Mesendoderm (in vitro differentiated cells): ENCODE measurements around the gene C17orf113.
"Not testable (repeated sequence)": the region's sequence is repeated elsewhere in the genome, so short reads cannot be mapped to it uniquely, and the experiment has no call there.

Source experiments
- DNase-seq: peaks from one replicate; pipeline ENCODE4 v3.0.0; 2013
- H2AK5ac ChIP-seq: 2 replicates; pipeline ENCODE4 v1.6.1; 2013; ENCODE audit warnings: low read length, inconsistent platforms
- H2BK120ac ChIP-seq: 2 replicates; pipeline ENCODE4 v1.6.1; 2013; ENCODE audit warnings: low read depth, mild to moderate bottlenecking, low read length, moderate library complexity, mixed read lengths
- H2BK15ac ChIP-seq: replicated peaks from 2 replicates; pipeline ENCODE4 v1.6.1; 2013; ENCODE audit warnings: low read depth, mild to moderate bottlenecking, moderate library complexity
- H2BK5ac ChIP-seq: 2 replicates; pipeline ENCODE4 v1.6.1; 2013; ENCODE audit warnings: low read length, inconsistent platforms
- H3K18ac ChIP-seq: 2 replicates; pipeline ENCODE4 v1.6.1; 2013; ENCODE audit warnings: mild to moderate bottlenecking, low read length, mixed read lengths
- H3K23ac ChIP-seq: one replicate; pipeline ENCODE4 v1.6.1; 2013; ENCODE audit warnings: low read length
- H3K27ac ChIP-seq: 2 replicates; pipeline ENCODE4 v1.5.1; 2013; ENCODE audit warnings: low read depth, mild to moderate bottlenecking, inconsistent platforms, low read length, moderate library complexity
- H3K27me3 ChIP-seq: 2 replicates; pipeline ENCODE4 v1.6.1; 2013; ENCODE audit warnings: low read length, control low read depth, mild to moderate bottlenecking, inconsistent platforms; ENCODE audit not compliant: insufficient read depth, poor library complexity
- H3K36me3 ChIP-seq: 2 replicates; pipeline ENCODE4 v1.6.1; 2013; ENCODE audit warnings: low read length, inconsistent platforms; ENCODE audit not compliant: control insufficient read depth, insufficient read depth
- H3K4ac ChIP-seq: one replicate; pipeline ENCODE4 v1.6.1; 2013; ENCODE audit warnings: low read depth, mild to moderate bottlenecking, low read length, moderate library complexity
- H3K4me1 ChIP-seq: 2 replicates; pipeline ENCODE4 v1.6.1; 2013; ENCODE audit warnings: low read depth, low read length, inconsistent platforms; ENCODE audit not compliant: control insufficient read depth
- H3K4me2 ChIP-seq: 2 replicates; pipeline ENCODE4 v1.6.1; 2013; ENCODE audit warnings: low read length
- H3K4me3 ChIP-seq: 2 replicates; pipeline ENCODE4 v1.5.1; 2013; ENCODE audit warnings: mild to moderate bottlenecking, low read length
- H3K56ac ChIP-seq: one replicate; pipeline ENCODE4 v1.6.1; 2013; ENCODE audit warnings: low read length
- H3K79me1 ChIP-seq: 2 replicates; pipeline ENCODE4 v1.6.1; 2013; ENCODE audit warnings: low read length, inconsistent platforms
- H3K79me2 ChIP-seq: 2 replicates; pipeline ENCODE4 v1.6.1; 2013; ENCODE audit warnings: mild to moderate bottlenecking, low read length; ENCODE audit not compliant: control insufficient read depth, insufficient read depth
- H3K9ac ChIP-seq: 2 replicates; pipeline ENCODE4 v1.6.1; 2013; ENCODE audit warnings: low read length, inconsistent platforms
- H4K5ac ChIP-seq: one replicate; pipeline ENCODE4 v1.6.1; 2013; ENCODE audit warnings: low read length
- H4K8ac ChIP-seq: one replicate; pipeline ENCODE4 v1.6.1; 2013; ENCODE audit warnings: low read depth, mild to moderate bottlenecking, control low read depth, low read length, moderate library complexity
- WGBS: extraction: QIAGEN DNeasy Blood & Tissue Kit; methylation state at CpG from one replicate; pipeline ENCODE4 v1.1.7; 2013; ENCODE audit warnings: low lambda C conversion rate, missing lambda C conversion rate; ENCODE audit not compliant: insufficient coverage; ENCODE audit errors: extremely low coverage; 5-methylcytosine and 5-hydroxymethylcytosine counted together

C17orf113 gene

GRCh38 chr17:42018339-42018738 is 32.1 kb downstream of the C17orf113 start:
- Histone ChIP-seq H3K18ac (no peak overlapping the region), H3K27me3 (no peaks in the 10 kb centered on the region), H2BK15ac (no peak overlapping the region), H3K56ac (peak overlapping the region; percentile 93), H3K4me2 (peak overlapping the region; percentile 85), H3K79me2 (peaks cover 45% of the 10 kb centered on the region), H4K5ac (no peak overlapping the region), H3K4me1 (peaks cover 7% of the 10 kb centered on the region), H3K36me3 (peaks cover 2% of the 10 kb centered on the region), H3K4me3 (peak overlapping the region; percentile 58), H4K8ac (no peak overlapping the region), H3K9ac (peak overlapping the region; percentile 88), H3K27ac (no peak overlapping the region), H3K79me1 (peaks cover 12% of the 10 kb centered on the region), H2BK120ac (no peak overlapping the region), H2BK5ac (no peak overlapping the region), H3K4ac (no peak overlapping the region), H2AK5ac (no peak overlapping the region), H3K23ac (no peak overlapping the region)
- DNase-seq: peak; percentile 73
- WGBS: no CpG with 5 or more reads among the region's 3 CpGs

GRCh38 chr17:42017866-42018200 is 32.6 kb downstream of the C17orf113 start:
- peak overlapping the region; percentile 78 for H3K18ac ChIP-seq
- H3K27ac ChIP-seq: peak overlapping the region; percentile 91
- H4K5ac ChIP-seq: peak overlapping the region; percentile 81
- no CpG with 5 or more reads among the region's 11 CpGs for WGBS
- H3K4ac ChIP-seq: peak overlapping the region; percentile 81
- peak overlapping the region; percentile 93 for H3K56ac ChIP-seq
- H3K4me3 ChIP-seq: peak overlapping the region; percentile 58
- peaks cover 2% of the 10 kb centered on the region for H3K36me3 ChIP-seq
- peaks cover 12% of the 10 kb centered on the region for H3K79me1 ChIP-seq
- H3K9ac ChIP-seq: peak overlapping the region; percentile 88
- H3K23ac ChIP-seq: no peak overlapping the region
- H3K4me1 ChIP-seq: peaks cover 9% of the 10 kb centered on the region
- H3K27me3 ChIP-seq: no peaks in the 10 kb centered on the region
- H2BK5ac ChIP-seq: peak overlapping the region; percentile 60
- peaks cover 50% of the 10 kb centered on the region for H3K79me2 ChIP-seq
- peak; percentile 82 for DNase-seq
- H2BK15ac ChIP-seq: no peak overlapping the region
- peak overlapping the region; percentile 70 for H2AK5ac ChIP-seq
- H4K8ac ChIP-seq: no peak overlapping the region
- H2BK120ac ChIP-seq: no peak overlapping the region
- peak overlapping the region; percentile 85 for H3K4me2 ChIP-seq

GRCh38 chr17:42016941-42017865 is 33.2 kb downstream of the C17orf113 start, which contains the start of gene DNAJC7:
DNAJC7 (minus strand) TSS chr17:42017439; CDS start chr17:42017416, 23 bp downstream.
- Histone ChIP-seq H3K56ac (peak within 1 kb of the TSS; percentile 100), H4K5ac (peak within 1 kb of the TSS; percentile 81), H3K79me2 (peaks cover 55% of the 10 kb centered on the region), H3K18ac (peak within 1 kb of the TSS; percentile 92), H2BK15ac (no peak within 1 kb of the TSS), H3K23ac (peak within 1 kb of the TSS; percentile 92), H3K36me3 (no peaks in the 10 kb centered on the region), H3K4me2 (peak within 1 kb of the TSS; percentile 92), H2BK120ac (peak within 1 kb of the TSS; percentile 64), H2AK5ac (peak within 1 kb of the TSS; percentile 89), H4K8ac (no peak within 1 kb of the TSS), H3K9ac (peak within 1 kb of the TSS; percentile 88), H2BK5ac (peak within 1 kb of the TSS; percentile 96), H3K27ac (peak within 1 kb of the TSS; percentile 91), H3K4me3 (peak within 1 kb of the TSS; percentile 62), H3K4me1 (peaks cover 11% of the 10 kb centered on the region), H3K4ac (peak within 1 kb of the TSS; percentile 82), H3K79me1 (peaks cover 12% of the 10 kb centered on the region), H3K27me3 (no peaks in the 10 kb centered on the region)
- peak; percentile 96 for DNase-seq
- no CpG with 5 or more reads among the region's 70 CpGs for WGBS

GRCh38 chr17:42016411-42016831 is 34.0 kb downstream of the C17orf113 start:
- H3K4me2 ChIP-seq: peak overlapping the region; percentile 92
- no peak overlapping the region for H2BK120ac ChIP-seq
- H3K9ac ChIP-seq: peak overlapping the region; percentile 77
- H2AK5ac ChIP-seq: peak overlapping the region; percentile 89
- peak overlapping the region; percentile 92 for H3K23ac ChIP-seq
- no CpG with 5 or more reads among the region's 12 CpGs for WGBS
- no peaks in the 10 kb centered on the region for H3K36me3 ChIP-seq
- peaks cover 62% of the 10 kb centered on the region for H3K79me2 ChIP-seq
- peaks cover 13% of the 10 kb centered on the region for H3K79me1 ChIP-seq
- peak overlapping the region; percentile 71 for H2BK5ac ChIP-seq
- H3K18ac ChIP-seq: peak overlapping the region; percentile 92
- H4K5ac ChIP-seq: peak overlapping the region; percentile 60
- no peak overlapping the region for H2BK15ac ChIP-seq
- no peak for DNase-seq
- H3K27ac ChIP-seq: peak overlapping the region; percentile 91
- H3K4ac ChIP-seq: peak overlapping the region; percentile 82
- H3K4me1 ChIP-seq: peaks cover 13% of the 10 kb centered on the region
- H3K56ac ChIP-seq: peak overlapping the region; percentile 100
- no peak overlapping the region for H4K8ac ChIP-seq
- H3K4me3 ChIP-seq: peak overlapping the region; percentile 62
- no peaks in the 10 kb centered on the region for H3K27me3 ChIP-seq

GRCh38 chr17:42013740-42014139 is 36.7 kb downstream of the C17orf113 start:
- H2BK15ac ChIP-seq, H3K4ac ChIP-seq, H3K9ac ChIP-seq, H4K8ac ChIP-seq, H3K36me3 ChIP-seq, H3K27me3 ChIP-seq, DNase-seq, H3K27ac ChIP-seq, H2BK120ac ChIP-seq, H2BK5ac ChIP-seq, H3K56ac ChIP-seq, H3K4me2 ChIP-seq, H2AK5ac ChIP-seq, H3K4me3 ChIP-seq, H4K5ac ChIP-seq, H3K23ac ChIP-seq, H3K18ac ChIP-seq: not testable (repeated sequence)
- H3K4me1 ChIP-seq: peaks cover 11% of the 10 kb centered on the region
- WGBS: no CpG with 5 or more reads among the region's 12 CpGs
- peaks cover 12% of the 10 kb centered on the region for H3K79me1 ChIP-seq
- H3K79me2 ChIP-seq: peaks cover 77% of the 10 kb centered on the region
